ENCODE measurements around the gene HCST.
A peak's percentile ranks its signal among the peaks of the same experiment; 100 is the strongest.
"Not testable (repeated sequence)": the region's sequence is repeated elsewhere in the genome, so short reads cannot be mapped to it uniquely, and the experiment has no call there.

Gene HCST

GRCh38 chr19:35885904-35886303, 16.4 kb upstream of the HCST start:
- peaks cover 0 to 82% (median 33%) of the 10 kb centered on the region in 11 experiments; a peak in 16 of 22 replicates for H4K20me1 ChIP-seq
- no peak overlapping the region for H3K27ac ChIP-seq
- no peak for TF ChIP-seq Cebpa-rat (IDR thresholded peaks at IDR 0.05)

GRCh38 chr19:35887197-35887596, 15.1 kb upstream of the HCST start:
- Histone ChIP-seq H3K36me3 (peaks cover 50 to 69% (median 59%) of the 10 kb centered on the region in 11 experiments), H3K4me3 (no peak overlapping the region), H3K27me3 (no peaks in the 10 kb centered on the region), H3K9ac (peak overlapping the region in 2 of 11 experiments; percentile 3 to 12; a peak in 1 of 22 replicates), H3K27ac (no peak overlapping the region), H3K4me1 (peaks cover 0 to 10% (median 4%) of the 10 kb centered on the region in 10 experiments; a peak in 11 of 20 replicates), H3K4me2 (no peak overlapping the region), H3K9me3 (replicated peaks in 1 of 11) (no peaks in the 10 kb centered on the region), H4K20me1 (peaks cover 0 to 95% (median 46%) of the 10 kb centered on the region in 11 experiments; a peak in 16 of 22 replicates)
- no peak for TF ChIP-seq Cebpa-rat (IDR thresholded peaks at IDR 0.05)

More at GRCh38 chr19:35885904-35886303, 16.4 kb upstream of the HCST start:
- peaks cover 0 to 6% (median 0%) of the 10 kb centered on the region in 11 experiments; a peak in 6 of 22 replicates for H3K27me3 ChIP-seq
- no peak overlapping the region for H3K9ac ChIP-seq
- H3K36me3 ChIP-seq: peaks cover 40 to 56% (median 46%) of the 10 kb centered on the region in 11 experiments
- peaks cover 0 to 9% (median 4%) of the 10 kb centered on the region in 10 experiments; a peak in 9 of 20 replicates for H3K4me1 ChIP-seq
- H3K4me2 ChIP-seq: no peak overlapping the region
- no peaks in the 10 kb centered on the region for H3K9me3 ChIP-seq (replicated peaks in 1 of 11)
- no peak overlapping the region for H3K4me3 ChIP-seq

- Histone ChIP-seq H3K36me3 (peaks cover 62 to 81% (median 71%) of the 10 kb centered on the region in 11 experiments), H4K20me1 (peaks cover 0 to 100% (median 58%) of the 10 kb centered on the region in 11 experiments; a peak in 16 of 22 replicates), H3K27me3 (no peaks in the 10 kb centered on the region)
Measured at GRCh38 chr19:35888398-35888797, 13.9 kb upstream of the HCST start.

GRCh38 chr19:35889370-35890112, 12.8 kb upstream of the HCST start:
- H3K27ac ChIP-seq: no peak overlapping the region

More at GRCh38 chr19:35888398-35888797, 13.9 kb upstream of the HCST start:
- H3K27ac ChIP-seq: no peak overlapping the region
- TF ChIP-seq Cebpa-rat (IDR thresholded peaks at IDR 0.05): no peak
- H3K9me3 ChIP-seq (replicated peaks in 1 of 11): no peaks in the 10 kb centered on the region
- no peak overlapping the region for H3K4me2 ChIP-seq
- H3K4me3 ChIP-seq: no peak overlapping the region
- H3K4me1 ChIP-seq: peaks cover 0 to 15% (median 0%) of the 10 kb centered on the region in 10 experiments; a peak in 4 of 20 replicates
- 0 out of 22 replicates have a peak overlapping the region, but pooled peaks of 1 of the 11 experiments have one; percentile 22 for H3K9ac ChIP-seq

GRCh38 chr19:35890113-35890650, 12.1 kb upstream of the HCST start:
- Histone ChIP-seq H3K9ac (no peak overlapping the region), H3K4me2 (no peak overlapping the region), H4K20me1 (peaks cover 0 to 100% (median 76%) of the 10 kb centered on the region in 11 experiments; a peak in 17 of 22 replicates), H3K4me1 (peaks cover 0 to 33% (median 0%) of the 10 kb centered on the region in 10 experiments; a peak in 5 of 20 replicates), H3K27me3 (no peaks in the 10 kb centered on the region), H3K4me3 (no peak overlapping the region), H3K9me3 (replicated peaks in 1 of 11) (no peaks in the 10 kb centered on the region), H3K36me3 (peaks cover 79 to 97% (median 88%) of the 10 kb centered on the region in 11 experiments), H3K27ac (no peak overlapping the region)
- TF ChIP-seq Cebpa-rat (IDR thresholded peaks at IDR 0.05): no peak

More at GRCh38 chr19:35889370-35890112, 12.8 kb upstream of the HCST start:
- H3K4me1 ChIP-seq: peaks cover 0 to 27% (median 0%) of the 10 kb centered on the region in 10 experiments; a peak in 3 of 20 replicates
- H3K36me3 ChIP-seq: peaks cover 72 to 92% (median 82%) of the 10 kb centered on the region in 11 experiments
- H4K20me1 ChIP-seq: peaks cover 0 to 100% (median 69%) of the 10 kb centered on the region in 11 experiments; a peak in 17 of 22 replicates
- no peak for TF ChIP-seq Cebpa-rat (IDR thresholded peaks at IDR 0.05)
- H3K27me3 ChIP-seq: no peaks in the 10 kb centered on the region
- H3K9ac ChIP-seq: no peak overlapping the region
- no peak overlapping the region for H3K4me2 ChIP-seq
- H3K9me3 ChIP-seq (replicated peaks in 1 of 11): no peaks in the 10 kb centered on the region
- no peak overlapping the region for H3K4me3 ChIP-seq

GRCh38 chr19:35891819-35892218, 10.5 kb upstream of the HCST start:
- not testable (repeated sequence) for H3K27ac ChIP-seq
- peak overlapping the region in 1 of 11 experiments; percentile 23; a peak in 1 of 22 replicates for H3K4me2 ChIP-seq

GRCh38 chr19:35894342-35894741, 8.0 kb upstream of the HCST start:
- Histone ChIP-seq H3K36me3 (peaks cover 76 to 99% (median 94%) of the 10 kb centered on the region in 11 experiments), H3K4me2 (peak overlapping the region in 2 of 11 experiments; percentile 12 to 89; a peak in 3 of 22 replicates)
- TF ChIP-seq Cebpa-rat (IDR thresholded peaks at IDR 0.05): no peak

More at GRCh38 chr19:35891819-35892218, 10.5 kb upstream of the HCST start:
- H3K4me3 ChIP-seq; H3K27me3 ChIP-seq; H3K9me3 ChIP-seq (replicated peaks in 1 of 11): not testable (repeated sequence)
- Histone ChIP-seq H3K9ac (peak overlapping the region in 2 of 11 experiments; percentile 10 to 51; a peak in 3 of 22 replicates), H3K4me1 (peaks cover 0 to 49% (median 6%) of the 10 kb centered on the region in 10 experiments; a peak in 10 of 20 replicates), H3K36me3 (peaks cover 90 to 100% (median 100%) of the 10 kb centered on the region in 11 experiments), H4K20me1 (peaks cover 0 to 100% (median 87%) of the 10 kb centered on the region in 11 experiments; a peak in 19 of 22 replicates)

GRCh38 chr19:35895911-35896642, 6.3 kb upstream of the HCST start:
- peaks cover 0 to 86% (median 72%) of the 10 kb centered on the region in 11 experiments; a peak in 17 of 22 replicates for H4K20me1 ChIP-seq
- no peak overlapping the region; a peak in 1 of 22 replicates for H3K27ac ChIP-seq
- peaks cover 59 to 82% (median 76%) of the 10 kb centered on the region in 11 experiments for H3K36me3 ChIP-seq
- H3K4me3 ChIP-seq: peak overlapping the region in 4 of 10 experiments; percentile 11 to 94 (median 86); a peak in 5 of 20 replicates
- H3K27me3 ChIP-seq: no peaks in the 10 kb centered on the region
- H3K4me1 ChIP-seq: peaks cover 18 to 60% (median 32%) of the 10 kb centered on the region in 10 experiments
- H3K4me2 ChIP-seq: peak overlapping the region in 5 of 11 experiments; percentile 28 to 100 (median 89); a peak in 8 of 22 replicates
- peak overlapping the region in 5 of 11 experiments; percentile 23 to 90 (median 53); a peak in 7 of 22 replicates for H3K9ac ChIP-seq
- H3K9me3 ChIP-seq (replicated peaks in 1 of 11): no peaks in the 10 kb centered on the region
- TF ChIP-seq Cebpa-rat (IDR thresholded peaks at IDR 0.05): no peak

More at GRCh38 chr19:35894342-35894741, 8.0 kb upstream of the HCST start:
- peak overlapping the region in 3 of 11 experiments; percentile 8 to 59 (median 48); a peak in 4 of 22 replicates for H3K9ac ChIP-seq
- no peak overlapping the region for H3K27ac ChIP-seq
- no peaks in the 10 kb centered on the region for H3K27me3 ChIP-seq
- no peaks in the 10 kb centered on the region for H3K9me3 ChIP-seq (replicated peaks in 1 of 11)
- peaks cover 13 to 65% (median 25%) of the 10 kb centered on the region in 10 experiments for H3K4me1 ChIP-seq
- peaks cover 0 to 100% (median 90%) of the 10 kb centered on the region in 11 experiments; a peak in 19 of 22 replicates for H4K20me1 ChIP-seq
- no peak overlapping the region for H3K4me3 ChIP-seq
